HG02840 (cell line): Measurements from ENCODE around the gene WWP2.
"Not testable (repeated sequence)": the region's sequence is repeated elsewhere in the genome, so short reads cannot be mapped to it uniquely, and the experiment has no call there.

Experiments used
- ATAC-seq: cut with Tn5 transposase; IDR thresholded peaks from one replicate; pipeline ENCODE4 v1.9.1; 2021; ENCODE audit warnings: mild to moderate bottlenecking, moderate library complexity, moderate number of reproducible peaks; ENCODE audit not compliant: unreplicated experiment, low FRiP score

Gene WWP2

DNA sequence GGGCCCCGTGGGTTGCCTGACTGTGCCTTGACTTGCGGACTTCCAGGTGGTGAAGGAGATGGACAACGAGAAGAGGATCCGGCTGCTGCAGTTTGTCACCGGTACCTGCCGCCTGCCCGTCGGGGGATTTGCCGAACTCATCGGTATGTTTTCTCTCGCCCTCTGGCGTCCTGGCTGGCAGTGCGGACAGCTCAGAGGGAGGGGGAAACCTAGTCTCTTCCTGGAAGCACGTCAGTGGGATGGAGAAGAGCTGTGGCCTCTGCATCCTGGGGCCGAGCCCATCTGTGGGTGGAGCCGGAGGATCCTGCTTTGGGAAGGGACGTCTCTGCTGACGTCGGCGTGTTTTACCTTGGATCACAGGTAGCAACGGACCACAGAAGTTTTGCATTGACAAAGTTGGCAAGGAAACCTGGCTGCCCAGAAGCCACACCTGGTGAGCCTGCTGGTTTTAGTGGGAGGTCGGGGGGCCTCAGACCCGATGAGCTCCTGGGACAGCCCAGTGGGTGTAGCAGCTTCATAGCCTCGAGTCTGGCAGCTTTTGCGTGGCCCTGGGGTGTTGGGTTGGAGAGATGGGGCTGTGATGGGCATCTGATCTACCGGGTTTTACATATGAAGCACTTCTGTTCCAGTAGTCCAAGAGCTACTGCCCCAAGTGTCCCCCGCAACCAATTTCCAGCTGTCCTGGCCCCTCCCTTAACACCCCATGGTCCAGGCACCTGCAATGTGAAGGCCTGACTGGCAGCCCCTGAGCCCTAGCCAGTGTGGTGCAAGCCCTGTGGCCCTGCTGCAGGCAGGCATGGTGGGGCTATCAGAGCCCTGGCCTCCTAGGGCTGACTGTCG lies 177.1 kb downstream of the WWP2 start:
- ATAC-seq: no peak

DNA sequence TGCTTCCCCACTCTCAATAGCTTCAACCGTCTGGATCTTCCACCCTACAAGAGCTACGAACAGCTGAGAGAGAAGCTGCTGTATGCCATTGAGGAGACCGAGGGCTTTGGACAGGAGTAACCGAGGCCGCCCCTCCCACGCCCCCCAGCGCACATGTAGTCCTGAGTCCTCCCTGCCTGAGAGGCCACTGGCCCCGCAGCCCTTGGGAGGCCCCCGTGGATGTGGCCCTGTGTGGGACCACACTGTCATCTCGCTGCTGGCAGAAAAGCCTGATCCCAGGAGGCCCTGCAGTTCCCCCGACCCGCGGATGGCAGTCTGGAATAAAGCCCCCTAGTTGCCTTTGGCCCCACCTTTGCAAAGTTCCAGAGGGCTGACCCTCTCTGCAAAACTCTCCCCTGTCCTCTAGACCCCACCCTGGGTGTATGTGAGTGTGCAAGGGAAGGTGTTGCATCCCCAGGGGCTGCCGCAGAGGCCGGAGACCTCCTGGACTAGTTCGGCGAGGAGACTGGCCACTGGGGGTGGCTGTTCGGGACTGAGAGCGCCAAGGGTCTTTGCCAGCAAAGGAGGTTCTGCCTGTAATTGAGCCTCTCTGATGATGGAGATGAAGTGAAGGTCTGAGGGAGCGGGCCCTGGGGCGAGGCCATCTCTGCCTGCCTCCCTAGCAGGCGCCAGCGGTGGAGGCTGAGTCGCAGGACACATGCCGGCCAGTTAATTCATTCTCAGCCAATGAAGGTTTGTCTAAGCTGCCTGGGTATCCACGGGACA lies 177.9 kb downstream of the WWP2 start:
- no peak for ATAC-seq

DNA sequence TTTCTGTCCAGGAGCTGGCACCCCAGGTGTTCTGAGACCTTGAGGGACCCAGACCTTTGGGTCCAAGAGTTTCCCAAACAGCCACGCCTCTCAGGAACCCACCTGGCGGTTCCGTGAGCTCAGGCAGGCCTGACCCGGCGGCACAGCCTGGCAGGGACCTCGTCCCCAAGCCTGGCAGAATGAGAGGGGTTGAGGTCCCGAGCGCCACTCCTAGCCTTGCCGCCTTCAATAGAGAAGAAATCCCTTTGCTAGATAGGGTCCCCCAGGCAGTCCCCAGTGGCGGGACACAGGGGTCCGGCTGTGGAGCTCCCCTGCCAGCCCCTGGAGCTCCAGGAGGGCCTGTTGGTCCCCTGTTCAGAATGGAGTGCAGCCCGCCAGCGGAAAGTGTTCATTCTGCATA lies 178.5 kb downstream of the WWP2 start:
- no peak for ATAC-seq

- ATAC-seq: no peak
Measured at GRCh38 chr16:69941251-69942098, 179.3 kb downstream of the WWP2 start.

GRCh38 chr16:69942099-69942491 lies 180.0 kb downstream of the WWP2 start:
- ATAC-seq: no peak

- ATAC-seq: no peak
Measured at GRCh38 chr16:69942627-69943170, 180.6 kb downstream of the WWP2 start.

- ATAC-seq: not testable (repeated sequence)
Measured at GRCh38 chr16:69943241-69944036, 181.3 kb downstream of the WWP2 start.

DNA sequence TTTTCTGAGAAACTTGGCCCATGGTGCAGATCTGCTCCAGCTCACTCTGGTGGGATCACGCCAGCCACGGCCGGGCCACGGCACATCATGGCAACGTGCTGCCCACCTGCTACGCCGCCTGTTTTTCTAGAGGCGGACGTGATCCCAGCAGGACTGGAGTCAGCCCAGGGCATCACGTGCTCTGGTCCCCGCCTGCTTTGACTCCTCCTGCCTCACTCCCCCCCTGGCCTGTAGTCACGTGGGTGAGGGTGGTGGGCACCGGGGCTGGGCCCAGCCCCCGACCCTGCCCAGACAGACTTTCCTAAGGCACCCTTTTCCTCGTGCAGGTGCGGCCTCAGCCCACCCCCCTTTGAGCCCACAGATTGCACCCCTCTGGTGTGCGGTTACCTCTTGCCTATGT lies 188.3 kb downstream of the WWP2 start:
- ATAC-seq: not testable (repeated sequence)

DNA sequence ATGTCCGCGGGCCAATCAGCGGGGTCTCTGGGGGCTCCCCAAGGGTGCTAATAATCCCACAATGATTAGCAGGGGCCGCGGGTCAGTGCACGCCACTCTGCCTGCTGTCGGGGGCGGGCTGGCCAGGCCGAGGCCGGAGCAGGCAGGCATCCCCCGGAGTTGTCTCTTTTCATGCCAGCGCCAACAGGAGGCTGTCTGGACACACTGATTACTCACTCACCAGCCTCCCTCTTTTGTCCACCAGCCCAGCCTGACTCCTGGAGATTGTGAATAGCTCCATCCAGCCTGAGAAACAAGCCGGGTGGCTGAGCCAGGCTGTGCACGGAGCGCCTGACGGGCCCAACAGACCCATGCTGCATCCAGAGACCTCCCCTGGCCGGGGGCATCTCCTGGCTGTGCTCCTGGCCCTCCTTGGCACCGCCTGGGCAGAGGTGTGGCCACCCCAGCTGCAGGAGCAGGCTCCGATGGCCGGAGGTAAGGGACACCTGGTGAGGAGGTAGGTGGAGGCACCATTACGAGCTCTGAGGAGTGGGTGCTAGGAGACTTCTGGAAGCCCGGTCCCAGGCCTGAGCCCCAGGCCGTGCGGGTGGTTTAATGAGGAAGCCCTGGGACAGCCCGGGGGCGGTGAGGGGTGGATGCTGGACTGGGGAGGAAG lies 189.0 kb downstream of the WWP2 start, which contains the start of gene CLEC18A:
TSS of gene CLEC18A (plus strand) at position 318 of the 655 bp plus-strand sequence. CDS start at position 351, 33 bp downstream.
- not testable (repeated sequence) for ATAC-seq

DNA sequence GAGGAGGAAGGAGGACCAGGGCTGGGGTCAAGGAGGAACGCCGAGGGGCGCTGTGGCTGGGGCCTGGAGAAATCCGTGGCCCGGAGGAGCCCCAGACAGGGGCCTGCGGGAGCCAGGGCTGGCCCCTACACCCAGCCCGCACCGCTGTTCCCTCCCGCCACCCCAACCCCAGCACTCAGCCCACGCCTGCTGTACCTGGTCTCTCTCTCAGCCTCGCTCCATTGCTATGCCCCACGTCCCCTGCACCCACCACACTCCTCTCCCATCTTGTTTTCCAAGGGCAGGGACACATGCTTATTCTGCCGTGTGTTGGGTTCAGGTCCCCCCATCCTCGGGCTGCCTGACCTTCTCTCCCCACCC lies 189.5 kb downstream of the WWP2 start:
- not testable (repeated sequence) for ATAC-seq

GRCh38 chr16:69952116-69952515 lies 190.0 kb downstream of the WWP2 start:
- not testable (repeated sequence) for ATAC-seq

GRCh38 chr16:69952572-69953355 lies 190.6 kb downstream of the WWP2 start:
- not testable (repeated sequence) for ATAC-seq

DNA sequence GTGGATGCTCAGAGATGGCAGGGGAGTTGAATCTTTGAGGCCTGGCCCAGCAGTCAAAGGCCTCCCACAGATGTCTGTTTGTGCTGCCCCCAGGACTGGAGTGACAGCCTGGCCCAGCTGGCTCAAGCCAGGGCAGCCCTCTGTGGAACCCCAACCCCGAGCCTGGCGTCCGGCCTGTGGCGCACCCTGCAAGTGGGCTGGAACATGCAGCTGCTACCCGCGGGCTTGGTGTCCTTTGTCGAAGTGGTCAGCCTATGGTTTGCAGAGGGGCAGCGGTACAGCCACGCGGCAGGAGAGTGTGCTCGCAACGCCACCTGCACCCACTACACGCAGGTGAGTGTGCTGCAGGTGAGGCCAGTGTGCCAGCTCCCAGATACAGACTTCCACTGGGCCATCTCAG lies 192.1 kb downstream of the WWP2 start:
- ATAC-seq: not testable (repeated sequence)

GRCh38 chr16:69963312-69963711 lies 201.2 kb downstream of the WWP2 start:
- ATAC-seq: not testable (repeated sequence)

GRCh38 chr16:69964960-69965660 lies 203.0 kb downstream of the WWP2 start:
- ATAC-seq: not testable (repeated sequence)

- ATAC-seq: not testable (repeated sequence)
Measured at GRCh38 chr16:69965661-69966054, 203.5 kb downstream of the WWP2 start.

DNA sequence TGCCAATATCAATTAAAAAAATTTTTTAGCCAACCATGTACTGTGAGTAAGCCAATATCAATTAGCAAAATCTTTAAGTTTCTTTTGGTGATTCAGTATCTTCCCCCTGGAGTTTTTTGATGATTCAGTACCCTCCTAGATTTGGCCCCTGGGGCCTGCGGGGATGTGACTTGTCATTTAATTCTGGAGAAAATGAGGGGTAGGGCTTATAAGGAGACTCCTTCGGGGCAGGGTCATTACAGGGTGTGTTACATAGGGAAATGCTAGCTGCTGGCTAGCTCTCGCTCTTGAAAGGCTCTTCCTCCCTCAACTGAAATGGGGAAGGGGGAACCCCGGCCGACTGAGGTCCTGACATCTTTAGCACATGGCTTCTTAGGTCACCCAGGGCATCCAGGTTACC lies 205.6 kb downstream of the WWP2 start:
- ATAC-seq: not testable (repeated sequence)

DNA sequence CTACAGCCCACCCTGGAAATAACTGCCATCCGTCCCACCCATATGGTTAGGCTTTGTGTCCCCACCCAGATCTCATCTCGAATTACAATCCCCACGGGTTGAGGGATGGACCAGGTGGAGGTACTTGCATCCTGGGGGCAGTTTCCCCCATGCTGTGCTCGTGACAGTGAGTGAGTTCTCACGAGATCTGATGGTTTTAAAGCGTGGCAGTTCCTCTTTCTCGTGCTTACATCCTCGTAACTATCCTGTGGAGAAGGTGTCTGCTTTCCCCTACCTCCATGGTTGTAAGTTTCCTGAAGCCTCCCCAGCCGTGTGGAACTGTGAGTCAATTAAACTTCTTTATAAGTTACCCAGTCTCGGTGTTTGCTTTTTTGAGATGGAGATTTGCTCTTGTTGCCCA lies 206.0 kb downstream of the WWP2 start:
- not testable (repeated sequence) for ATAC-seq
